GM23338 (cell line): ENCODE data around the gene EEPD1. TPM values are rescaled to one million over a fixed set of nuclear protein-coding genes. Genes with fewer than 3 reads are reported as not detected.

Source experiments
- EZH2phosphoT487 ChIP-seq: fragments of 200-600 bp; sonication (generic); IDR thresholded peaks from one replicate; pipeline ENCODE4 v1.8.1; 2018; ENCODE audit warnings: antibody characterized with exemption; ENCODE audit not compliant: unreplicated experiment
- polyA plus RNA-seq: library from polyadenylated mRNA; unstranded; fragments of >200 nt; fragmentation: Nextera tagmentation; extraction: Ambion mirVana; gene quantifications from 2 replicates; pipeline ENCODE4 v1.2.1, GENCODE V29; 2016
- small RNA-seq: library from RNA; depleted of rRNA; stranded (forward); fragments of <200 nt; gene quantifications from one replicate; pipeline ENCODE3, GENCODE V24; 2014; ENCODE audit warnings: low replicate concordance
- total RNA-seq: library from RNA; depleted of rRNA; stranded (reverse); fragments of >200 nt; shearing (Covaris generic); gene quantifications from 2 replicates; pipeline ENCODE4 v1.2.3, GENCODE V29; 2014; rRNA removed
- TF ChIP-seq, protein P1 (sequence below): IDR thresholded peaks from one replicate; pipeline ENCODE4 v1.6.1; 2018; ENCODE audit warnings: antibody characterized with exemption; ENCODE audit not compliant: unreplicated experiment

Gene EEPD1
- total and polyA plus RNA-seq, 2 experiments from 2014 or later, result 4.1 to 17.1 TPM

DNA sequence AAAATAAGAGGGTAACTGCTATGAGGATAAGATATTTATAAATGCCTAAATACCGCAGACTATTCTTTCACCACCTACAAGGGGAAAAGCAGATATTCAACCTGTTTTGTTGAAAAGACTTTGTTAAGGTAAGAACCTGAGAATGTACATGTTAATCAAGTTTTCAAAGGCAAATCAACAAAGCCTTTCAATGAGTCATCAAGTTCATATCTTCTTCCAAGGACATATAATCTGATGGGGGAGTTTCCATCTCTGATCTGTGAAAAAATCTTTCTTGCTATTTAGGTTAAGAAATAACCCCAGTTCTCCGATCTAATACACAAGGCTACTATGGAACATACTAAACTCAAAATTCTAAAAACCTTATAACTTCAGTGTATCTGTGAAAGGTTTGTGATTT is 196.6 kb downstream of the EEPD1 start (continued):
- TF ChIP-seq, protein P1, sequence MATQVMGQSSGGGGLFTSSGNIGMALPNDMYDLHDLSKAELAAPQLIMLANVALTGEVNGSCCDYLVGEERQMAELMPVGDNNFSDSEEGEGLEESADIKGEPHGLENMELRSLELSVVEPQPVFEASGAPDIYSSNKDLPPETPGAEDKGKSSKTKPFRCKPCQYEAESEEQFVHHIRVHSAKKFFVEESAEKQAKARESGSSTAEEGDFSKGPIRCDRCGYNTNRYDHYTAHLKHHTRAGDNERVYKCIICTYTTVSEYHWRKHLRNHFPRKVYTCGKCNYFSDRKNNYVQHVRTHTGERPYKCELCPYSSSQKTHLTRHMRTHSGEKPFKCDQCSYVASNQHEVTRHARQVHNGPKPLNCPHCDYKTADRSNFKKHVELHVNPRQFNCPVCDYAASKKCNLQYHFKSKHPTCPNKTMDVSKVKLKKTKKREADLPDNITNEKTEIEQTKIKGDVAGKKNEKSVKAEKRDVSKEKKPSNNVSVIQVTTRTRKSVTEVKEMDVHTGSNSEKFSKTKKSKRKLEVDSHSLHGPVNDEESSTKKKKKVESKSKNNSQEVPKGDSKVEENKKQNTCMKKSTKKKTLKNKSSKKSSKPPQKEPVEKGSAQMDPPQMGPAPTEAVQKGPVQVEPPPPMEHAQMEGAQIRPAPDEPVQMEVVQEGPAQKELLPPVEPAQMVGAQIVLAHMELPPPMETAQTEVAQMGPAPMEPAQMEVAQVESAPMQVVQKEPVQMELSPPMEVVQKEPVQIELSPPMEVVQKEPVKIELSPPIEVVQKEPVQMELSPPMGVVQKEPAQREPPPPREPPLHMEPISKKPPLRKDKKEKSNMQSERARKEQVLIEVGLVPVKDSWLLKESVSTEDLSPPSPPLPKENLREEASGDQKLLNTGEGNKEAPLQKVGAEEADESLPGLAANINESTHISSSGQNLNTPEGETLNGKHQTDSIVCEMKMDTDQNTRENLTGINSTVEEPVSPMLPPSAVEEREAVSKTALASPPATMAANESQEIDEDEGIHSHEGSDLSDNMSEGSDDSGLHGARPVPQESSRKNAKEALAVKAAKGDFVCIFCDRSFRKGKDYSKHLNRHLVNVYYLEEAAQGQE, result no peak
- TF ChIP-seq EZH2phosphoT487, result no peak

Small RNAs within 50 kb of the gene (small RNA-seq; reads per million reads assigned to genes)
- gene AC006960.1 (not detected), gene AC007327.1 (not detected), gene RF00019 (not detected)

Other genes starting within 250 kb of the EEPD1 start
- 63.4 and 66.7 TPM in 2 replicates for gene ANLN, start 236.6 kb downstream of the EEPD1 start, total RNA-seq
- 21.6 and 26.9 TPM in 2 replicates for gene ANLN, start 236.6 kb downstream of the EEPD1 start, polyA plus RNA-seq